Skin of body (tissue), 2 donors: ENCODE data around the gene CPZ. TPM values are rescaled to one million over a fixed set of nuclear protein-coding genes. Genes with fewer than 3 reads are reported as not detected.
"Not testable (repeated sequence)": the region's sequence is repeated elsewhere in the genome, so short reads cannot be mapped to it uniquely, and the experiment has no call there.

Experiments
- DNase-seq: peaks from one replicate; lab custom pipeline; 2025; lab: John Stamatoyannopoulos, UW
- total RNA-seq: library from RNA; depleted of rRNA; stranded (reverse); fragments of >200 nt; gene quantifications from one replicate; pipeline ENCODE4 v1.2.3, GENCODE V29; 2014

The CPZ gene
- total RNA-seq, 1 donor from 2014 or later, result 14.1 TPM

DNA sequence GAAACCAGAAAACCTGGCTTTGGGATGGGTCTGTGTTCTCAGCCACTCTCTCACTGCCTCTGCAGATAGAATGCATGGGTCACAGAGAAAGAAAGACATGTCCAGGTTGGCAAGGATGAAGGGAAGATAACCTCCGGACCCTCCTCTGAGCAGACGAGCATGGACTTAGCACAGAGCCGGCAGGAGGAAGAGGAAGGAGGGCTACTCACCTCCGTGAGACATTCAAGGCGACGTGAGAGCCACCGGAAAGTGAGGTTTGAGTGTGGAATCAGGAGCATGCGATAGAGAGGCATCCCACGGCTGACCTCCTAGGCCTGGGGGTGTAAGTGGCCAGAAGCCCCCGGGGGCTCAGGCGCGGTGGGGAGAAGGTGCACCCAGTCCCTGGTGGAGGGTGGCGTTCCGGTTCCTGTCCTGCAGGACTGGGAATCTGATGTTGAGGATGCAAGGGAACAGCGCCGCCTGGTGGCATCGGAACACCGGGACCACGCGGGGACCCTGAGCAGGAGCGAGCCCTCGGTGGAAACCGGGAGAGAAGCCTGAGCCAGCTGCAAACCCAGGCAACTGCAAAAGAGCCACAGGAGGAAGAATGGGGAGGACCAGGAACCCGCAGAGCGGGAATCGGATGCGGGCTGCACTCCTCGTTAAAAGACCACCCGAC, 43.5 kb downstream of the CPZ start:
- DNase-seq, result not testable (repeated sequence)

DNA sequence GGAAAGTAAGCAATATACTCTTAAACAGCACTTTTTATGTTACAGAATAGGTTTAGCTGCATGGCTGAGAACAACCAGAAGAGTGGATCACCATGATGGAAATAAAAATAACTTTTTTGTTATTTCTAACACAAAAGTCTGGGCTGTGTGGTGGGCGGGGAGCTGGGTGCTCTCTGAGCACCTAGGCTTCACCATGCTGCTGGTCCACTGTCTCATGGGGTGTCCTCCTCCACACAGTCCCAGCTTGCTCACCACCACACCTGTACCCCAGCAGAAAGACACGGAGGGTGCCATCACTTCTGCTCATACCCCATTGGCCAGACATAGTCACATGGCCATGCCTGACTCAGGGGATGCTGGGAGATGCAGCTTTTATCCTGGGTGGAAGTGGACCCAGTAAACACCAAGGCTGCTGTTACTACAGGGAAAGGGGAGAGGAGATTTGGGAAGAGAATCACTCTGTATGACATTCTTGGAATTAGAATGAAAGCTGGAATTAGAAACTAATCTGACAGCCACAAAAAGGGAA, 45.0 kb downstream of the CPZ start:
- no peak for DNase-seq

DNA sequence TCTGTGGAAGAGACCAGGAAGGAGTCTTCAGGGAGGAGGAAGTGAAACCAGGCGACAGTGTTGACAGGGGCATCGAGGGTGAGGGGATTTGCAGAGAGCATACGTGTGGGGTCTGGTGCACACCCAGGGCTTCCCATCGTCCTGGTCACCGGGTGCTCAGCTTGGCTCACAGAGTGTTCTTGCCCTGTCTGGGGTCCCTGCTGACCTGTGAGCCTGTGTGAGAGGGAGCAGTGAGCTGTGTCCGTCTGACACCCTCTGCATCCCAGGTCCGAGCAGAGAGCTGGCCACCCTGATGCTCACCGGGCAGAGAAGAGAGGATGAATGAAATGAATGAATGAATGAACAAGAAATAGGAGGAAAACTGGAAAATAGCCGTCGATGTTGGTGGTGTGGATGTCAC, 46.5 kb downstream of the CPZ start:
- no peak for DNase-seq

DNA sequence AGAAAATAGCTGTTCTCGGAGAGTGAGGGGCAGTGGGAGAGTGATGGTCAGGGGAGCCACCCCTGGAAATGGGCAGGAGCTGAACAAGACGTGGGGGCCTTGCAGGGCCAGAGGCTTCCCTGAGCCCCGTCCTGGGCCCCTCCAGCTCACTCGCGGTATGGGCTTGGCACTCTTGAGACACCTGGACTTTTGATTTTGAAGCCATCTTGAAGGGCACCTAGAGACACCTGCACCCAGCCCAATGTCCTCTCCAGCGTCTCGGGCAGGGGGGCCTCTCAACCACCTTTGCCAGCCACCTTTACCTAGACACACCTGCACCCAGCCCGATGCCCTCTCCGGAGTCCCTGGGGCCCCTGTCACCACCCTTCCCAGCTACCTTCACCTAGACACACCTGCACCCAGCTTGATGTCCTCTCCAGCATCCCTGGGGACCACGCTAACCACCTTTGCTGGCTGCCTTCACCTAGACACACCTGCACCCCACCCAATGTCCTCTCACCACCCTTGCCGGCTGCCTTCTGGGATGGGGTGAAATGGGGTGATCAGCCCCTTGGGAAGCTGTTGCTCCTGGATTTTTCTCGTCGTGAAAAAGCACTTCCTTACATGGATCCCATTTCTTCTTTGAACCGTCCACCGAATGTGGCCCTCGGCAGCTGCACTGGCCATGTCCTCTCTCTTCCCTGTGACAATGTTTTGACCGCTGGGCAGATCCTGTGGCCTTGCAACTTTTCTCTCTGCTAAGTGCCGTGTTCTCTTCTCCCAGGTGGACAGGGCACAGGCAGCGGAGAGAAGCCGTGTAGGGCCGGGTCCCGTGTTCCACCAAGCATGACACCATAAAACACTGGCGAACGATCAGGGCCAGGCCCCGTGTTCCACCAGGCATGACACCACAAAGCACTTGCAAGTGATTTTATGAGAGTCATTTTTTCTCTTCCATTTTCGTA, 47.5 kb downstream of the CPZ start:
- no peak for DNase-seq

DNA sequence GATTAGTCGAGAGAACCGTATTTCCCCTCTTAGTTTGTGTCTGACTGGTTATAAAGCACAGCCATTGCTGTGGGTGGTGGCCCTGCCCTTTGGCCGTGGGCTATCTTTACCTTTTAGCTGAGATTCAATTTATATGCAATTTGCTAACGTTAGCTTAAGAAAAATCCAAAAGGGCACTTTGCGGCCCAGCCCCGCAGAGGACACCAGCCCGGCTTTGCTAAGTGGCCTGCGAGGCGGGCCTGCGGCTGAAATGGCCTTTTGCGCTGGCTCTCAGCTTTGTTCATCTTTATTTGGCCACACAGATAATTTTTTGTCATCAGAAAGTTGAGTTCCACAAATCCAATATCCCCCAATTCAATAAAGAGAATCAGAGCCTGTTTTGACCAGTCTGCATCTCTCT, 48.3 kb downstream of the CPZ start:
- DNase-seq, result no peak

DNA sequence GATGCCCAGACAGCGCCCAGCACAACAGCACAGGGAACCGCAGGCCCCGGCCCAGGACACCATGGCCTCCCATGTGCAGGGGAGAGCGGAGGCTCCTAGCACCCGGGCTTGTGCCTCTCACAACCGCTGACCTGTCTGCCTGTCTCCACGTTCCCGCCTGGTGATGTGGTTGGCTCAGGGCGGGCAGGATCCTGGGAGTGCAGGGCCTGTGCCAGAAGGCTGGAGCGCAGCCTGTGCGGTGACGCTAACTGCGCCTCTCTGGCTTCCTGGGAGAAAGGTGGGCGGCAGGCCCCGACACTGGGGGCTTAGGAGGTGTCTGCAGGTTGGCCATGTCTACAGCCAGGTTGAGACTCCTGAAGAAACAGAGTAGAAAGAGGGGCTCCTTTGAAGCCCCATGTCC, 48.7 kb downstream of the CPZ start:
- DNase-seq, result no peak

DNA sequence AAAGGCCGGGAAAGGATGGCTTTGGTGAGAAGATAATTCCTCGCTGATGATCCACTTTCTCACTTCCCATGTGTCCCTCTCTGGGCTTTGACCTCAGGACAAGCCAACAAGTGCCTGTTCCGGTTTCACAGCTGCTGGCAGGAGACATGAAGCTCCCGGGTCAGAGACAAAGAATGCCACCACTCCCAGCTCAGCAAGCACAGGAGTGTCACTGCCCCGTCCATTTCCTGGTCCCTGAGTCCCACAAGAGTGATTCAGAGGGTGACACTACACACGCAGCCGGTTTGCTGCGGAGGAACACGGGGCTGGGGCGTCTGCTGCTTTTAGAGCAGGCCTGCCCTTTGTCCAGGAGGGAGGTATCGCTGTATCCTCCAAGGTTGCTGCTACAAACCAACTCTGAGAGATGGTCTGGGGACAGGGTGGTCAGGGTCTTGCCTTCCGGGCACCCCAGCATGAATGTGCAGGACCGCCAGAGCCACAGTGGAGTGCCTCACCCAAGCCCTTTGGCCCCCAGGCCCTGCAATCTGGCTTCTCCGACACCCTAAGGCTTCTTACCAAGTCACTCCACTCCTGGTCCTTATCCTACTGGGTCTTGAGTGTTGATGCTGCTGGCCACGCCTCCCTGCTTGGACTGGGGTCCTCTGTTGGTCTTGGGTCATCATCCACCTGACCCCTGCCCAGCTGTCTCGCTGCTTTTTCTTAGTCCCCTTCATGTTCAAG, 49.5 kb downstream of the CPZ start:
- no peak for DNase-seq

DNA sequence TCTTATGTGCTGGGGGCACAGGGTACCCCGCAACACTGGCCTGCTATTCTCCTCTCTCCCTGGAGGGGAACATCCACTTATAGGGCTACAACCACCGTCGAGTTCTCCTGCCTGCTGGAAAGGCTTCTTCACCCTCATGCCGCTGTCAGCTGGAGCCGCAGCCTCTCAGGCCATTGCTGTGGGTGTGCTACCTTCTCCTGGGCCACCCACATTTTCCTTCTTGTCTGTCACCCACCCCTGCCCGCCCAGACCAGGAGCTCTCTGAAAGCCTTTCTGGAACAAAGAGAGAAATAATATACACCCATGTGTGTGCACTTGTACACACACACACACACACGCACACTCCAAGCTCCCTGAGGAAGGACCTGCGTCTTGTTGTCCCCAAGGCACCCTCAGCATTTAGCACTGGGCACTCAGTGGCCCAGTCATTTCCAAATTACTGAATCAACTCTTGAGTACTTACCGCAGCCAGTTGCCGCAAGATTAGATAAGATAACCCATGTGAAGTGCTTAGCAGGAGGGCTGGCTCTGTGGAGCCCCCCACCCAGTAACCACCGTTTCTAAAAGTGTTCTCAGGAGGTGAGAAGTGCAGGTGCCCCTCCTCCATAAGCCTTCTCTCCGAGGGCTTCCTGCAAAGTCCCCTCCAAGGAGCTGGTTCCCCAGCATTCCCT, 50.2 kb downstream of the CPZ start:
- DNase-seq, result no peak

DNA sequence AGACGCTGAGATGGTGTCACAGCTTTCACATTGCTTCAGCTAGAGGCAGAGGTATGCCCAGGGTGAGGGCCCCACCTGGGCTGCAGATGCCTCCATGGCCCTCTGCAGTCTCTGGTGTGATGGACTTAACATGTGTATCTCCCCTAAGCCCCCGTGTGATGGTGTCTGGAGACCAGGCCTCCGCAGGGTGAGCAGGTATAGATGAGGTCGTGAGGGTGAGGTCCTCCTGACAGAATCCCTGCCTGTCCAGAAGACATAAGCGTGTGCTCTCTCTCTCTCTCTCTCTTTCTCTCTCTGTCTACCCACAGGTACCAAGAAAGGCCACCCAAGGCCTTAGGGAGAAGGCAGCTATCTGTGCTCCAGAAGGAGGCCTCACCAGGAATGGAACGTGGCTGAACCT, 50.9 kb downstream of the CPZ start:
- DNase-seq, result no peak

DNA sequence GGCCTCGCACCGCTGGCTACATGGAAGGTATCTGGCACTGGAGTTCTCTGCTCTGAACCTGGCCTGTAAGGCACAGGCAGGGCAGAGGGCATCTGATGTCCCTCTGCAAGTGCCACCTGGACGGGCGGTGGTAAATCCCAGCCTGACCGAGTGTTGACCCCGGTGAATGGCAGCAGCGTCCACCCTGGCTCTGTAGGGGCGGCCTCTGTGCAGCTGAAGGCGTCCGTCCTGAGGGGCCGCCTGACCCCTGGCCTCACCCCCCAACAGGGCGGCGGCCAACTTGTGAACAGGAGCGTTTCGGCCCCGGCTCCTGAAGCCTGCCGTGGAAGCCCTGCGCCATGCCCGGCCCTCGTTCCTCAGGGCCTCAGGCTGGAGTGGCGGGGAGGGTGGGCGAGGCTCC, 51.4 kb downstream of the CPZ start:
- DNase-seq, result no peak

DNA sequence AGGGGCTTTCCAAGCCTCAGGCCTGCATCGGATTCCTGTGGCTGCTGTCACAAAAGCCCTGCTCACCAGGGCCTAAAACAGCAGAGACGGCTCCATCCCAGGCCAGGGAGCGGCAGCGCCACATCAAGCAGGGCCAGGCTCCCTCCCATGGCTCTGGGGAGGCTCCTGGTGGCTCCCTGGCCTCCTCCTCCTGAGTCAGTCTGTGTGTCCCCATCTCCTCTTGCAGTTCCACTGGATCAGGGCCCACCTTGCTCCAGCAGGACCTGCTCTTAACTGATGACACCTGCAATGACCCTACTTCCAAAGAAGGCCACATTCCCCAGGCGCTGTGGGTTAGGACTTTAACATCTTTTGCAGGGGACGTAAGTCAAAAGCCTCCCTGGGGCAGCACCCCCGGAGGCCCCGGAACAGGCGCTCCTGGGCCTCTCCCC, 51.9 kb downstream of the CPZ start:
- no peak for DNase-seq

DNA sequence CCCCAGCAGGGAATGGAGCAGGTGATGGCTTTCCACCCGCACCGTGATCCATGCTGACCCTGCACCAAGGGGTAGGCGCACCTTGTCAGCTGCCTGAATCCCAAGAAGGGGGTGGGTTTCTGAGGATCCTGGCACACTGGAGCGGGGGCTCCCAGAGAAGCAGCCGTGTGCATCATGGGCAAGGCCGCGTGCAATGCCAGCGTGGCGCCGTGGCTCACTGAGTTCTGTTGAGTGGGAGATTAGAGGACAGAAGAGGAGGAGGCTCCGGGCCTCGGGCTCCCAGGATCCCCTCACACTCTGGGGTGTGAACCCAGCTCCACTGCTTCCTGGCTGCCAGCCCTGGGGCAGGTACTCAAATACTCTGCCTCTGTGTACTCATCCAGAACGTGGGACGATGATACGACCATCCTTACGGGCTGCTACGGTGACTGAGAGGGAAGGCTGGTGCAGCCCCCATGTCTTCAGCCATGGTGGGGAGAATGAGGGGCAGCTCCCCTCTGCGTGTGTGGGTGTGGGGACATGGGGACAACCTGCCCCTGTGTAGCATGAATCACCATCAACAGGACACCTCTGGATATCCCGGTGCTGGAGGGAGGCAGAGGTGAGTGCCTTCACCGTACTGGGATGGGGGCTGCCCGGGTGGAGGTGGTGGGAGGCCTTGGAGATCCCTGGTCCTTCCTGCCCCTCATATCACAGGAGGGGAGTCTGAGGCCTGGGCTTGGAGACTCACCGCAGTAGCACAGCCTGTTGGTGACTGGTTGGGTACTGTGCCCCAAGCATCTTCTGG, 52.6 kb downstream of the CPZ start:
- no peak for DNase-seq

DNA sequence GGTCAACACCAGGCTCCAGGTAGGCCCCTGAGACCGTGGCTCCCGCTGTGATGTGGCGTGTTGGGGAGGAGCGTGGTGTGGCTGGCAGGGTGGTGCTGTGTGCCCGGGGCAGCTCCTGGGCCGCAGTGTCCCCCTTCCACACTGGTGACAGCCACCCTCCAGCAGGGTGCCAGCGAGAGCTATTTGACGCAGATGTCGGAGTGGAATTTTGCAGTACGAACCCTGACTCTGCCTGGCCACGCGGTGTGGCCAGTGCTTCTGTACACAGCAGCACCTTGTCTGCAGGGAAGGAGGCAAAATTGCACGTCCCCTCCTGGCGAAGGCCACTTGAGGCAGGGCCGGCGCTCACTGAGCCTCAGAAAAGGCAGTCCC, 53.2 kb downstream of the CPZ start:
- no peak for DNase-seq

DNA sequence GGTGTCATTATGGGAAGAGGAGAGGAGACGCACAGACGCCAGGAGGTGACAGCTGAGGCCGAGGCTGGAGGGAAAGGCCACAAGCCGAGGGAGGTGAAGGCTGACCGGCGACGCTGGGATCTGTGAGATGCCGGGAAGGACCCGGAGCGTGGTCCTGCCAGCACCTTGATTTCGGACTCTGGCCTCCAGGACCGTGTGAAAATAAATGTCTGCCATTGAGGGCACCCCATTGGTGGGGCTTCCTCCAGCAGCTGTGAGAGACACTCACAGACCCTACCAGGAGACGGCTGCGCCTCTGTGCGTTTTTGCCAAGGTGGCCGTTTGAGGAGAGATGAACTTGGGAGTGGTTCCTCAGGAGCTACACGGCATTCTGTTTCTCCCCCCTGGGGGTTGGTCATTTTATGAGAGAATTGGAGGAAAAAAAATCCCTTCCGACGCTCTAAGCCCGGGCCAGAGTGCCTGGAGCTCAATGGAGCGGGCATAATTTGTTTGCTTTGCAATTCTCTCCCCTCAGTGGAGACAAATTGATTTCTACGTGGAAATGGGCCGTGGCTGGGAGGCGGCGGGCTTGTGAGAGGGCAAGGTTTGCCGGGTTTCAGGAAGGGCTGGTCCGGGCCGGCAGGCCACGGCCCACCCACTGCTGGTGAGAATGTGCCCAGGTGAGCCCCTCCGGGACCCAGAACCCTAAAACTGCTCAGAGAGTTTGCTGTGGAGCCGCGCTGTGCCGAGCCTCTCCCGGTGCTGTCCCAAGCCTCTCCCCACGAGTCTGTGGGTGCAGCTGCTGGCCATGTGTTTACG, 53.9 kb downstream of the CPZ start:
- DNase-seq, result no peak

DNA sequence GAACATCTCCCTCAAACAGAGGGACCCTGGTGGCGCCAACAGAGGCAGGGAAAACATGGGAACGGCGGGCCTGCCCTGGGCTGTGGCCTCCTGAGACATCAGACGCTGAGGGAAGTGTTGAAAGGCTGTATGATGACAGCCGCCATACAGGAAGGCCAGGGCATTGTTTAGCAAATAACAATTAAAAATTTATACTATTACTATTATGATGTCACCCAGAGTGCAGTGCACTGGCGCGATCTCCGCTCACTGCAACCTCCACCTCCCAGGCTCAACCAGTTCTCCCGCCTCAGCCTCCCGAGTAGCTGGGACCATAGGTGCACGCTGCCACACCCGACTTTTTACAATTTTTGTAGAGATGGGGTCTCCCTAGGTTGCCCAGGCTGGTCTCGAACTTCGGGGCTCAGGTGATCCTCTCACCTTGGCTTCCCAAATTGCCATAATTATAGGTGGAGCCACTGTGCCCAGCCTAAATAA, 54.6 kb downstream of the CPZ start:
- no peak for DNase-seq

DNA sequence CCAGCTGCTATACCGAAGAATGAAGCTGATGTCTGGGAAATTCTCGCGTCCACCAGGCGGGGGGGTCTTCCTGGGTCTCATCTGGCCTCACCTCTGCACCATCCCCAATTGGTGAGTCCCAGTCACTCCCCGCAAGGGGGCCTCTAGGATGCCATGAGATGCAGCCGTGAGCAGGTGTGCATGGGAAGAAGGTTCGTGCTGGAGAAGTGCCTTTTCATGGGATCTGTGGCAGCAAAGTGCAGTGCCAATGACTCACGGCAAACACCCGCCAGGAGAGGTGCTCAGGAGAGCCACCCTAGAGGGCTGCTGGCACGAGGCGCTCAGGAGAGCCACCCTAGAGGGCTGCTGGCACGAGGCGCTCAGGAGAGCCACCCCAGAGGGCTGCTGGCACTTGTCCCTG, 55.1 kb downstream of the CPZ start:
- DNase-seq, result no peak

DNA sequence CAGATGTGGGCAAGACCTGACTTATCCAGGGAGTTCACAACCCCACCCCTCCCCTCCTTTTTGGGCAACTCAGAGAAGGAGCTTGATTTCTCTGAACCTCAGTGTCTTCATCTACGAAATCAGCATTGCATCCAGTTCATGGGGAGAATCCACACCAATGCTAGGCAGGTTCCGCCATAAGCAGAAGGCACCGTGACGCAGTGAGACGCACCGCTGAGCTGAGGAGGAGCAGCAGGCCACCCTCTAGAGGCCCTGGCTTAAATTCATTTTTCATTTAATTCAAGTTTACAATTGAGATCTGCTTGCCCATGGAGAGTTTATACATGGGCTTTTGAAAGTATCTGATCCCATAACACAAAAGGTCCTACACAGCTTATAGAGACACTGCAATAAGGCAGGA, 55.7 kb downstream of the CPZ start:
- no peak for DNase-seq

DNA sequence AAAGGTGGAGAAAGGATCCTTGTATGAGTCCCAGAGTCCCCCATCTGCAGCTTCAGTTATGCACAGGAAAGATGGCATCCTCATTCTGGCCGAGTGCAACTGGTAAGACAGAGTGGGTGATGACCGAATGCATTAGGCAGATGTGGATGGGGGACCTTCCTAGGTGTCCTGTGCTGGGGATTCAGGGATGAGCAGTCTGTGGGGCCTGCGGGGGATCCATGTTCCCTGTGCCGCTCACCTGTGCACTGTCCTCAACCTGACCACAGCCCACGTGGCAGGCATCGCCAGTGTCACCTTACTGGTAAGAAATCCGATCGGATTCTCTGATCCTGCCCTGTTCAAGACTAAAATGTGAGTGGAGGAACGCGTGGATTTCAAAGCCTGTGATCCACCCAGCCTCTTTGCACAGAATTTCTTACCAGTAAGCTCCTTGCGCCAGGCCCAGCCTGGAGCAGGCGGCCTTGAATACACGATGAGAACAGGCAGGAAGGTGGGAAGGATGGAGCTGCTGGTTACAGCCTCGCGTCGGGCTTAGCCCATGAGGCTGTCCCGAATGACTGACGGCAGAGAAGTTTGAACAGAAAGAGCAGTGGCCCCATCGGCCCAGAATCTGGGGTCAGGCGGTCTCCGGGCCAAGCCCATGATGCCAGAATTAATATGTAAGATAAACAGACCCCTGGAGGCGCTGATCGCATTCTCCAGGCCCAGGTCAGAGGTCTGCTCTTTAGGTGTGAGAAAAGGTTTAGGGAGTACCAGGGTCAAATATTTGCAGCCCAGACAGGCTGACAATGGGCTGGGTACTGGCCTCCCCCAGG, 56.5 kb downstream of the CPZ start:
- no peak for DNase-seq
